Measurements from ENCODE around the gene MARK2. TPM values are rescaled to one million over a fixed set of nuclear protein-coding genes. Genes with fewer than 3 reads are reported as not detected.
A peak's percentile ranks its signal among the peaks of the same experiment; 100 is the strongest.
"Not testable (repeated sequence)": the region's sequence is repeated elsewhere in the genome, so short reads cannot be mapped to it uniquely, and the experiment has no call there.

The MARK2 gene
- total RNA-seq, 1 donor from 2014 or later, result 35.8 TPM

- intact Hi-C loops (cut with DNase I), result loop anchor here (10.0 kb wide), 1 partner anchor 309 kb away; no protein-coding TSS in a partner anchor
Measured at GRCh38 chr11:63845911-63846310, 7.0 kb downstream of the MARK2 start.

GRCh38 chr11:63846897-63847296, 8.0 kb downstream of the MARK2 start:
- DNase-seq (no peak), ATAC-seq (ENCODE audit: poor library complexity) (no peak)
- intact Hi-C loops (cut with DNase I), result loop anchor here (10.0 kb wide), 1 partner anchor 308 kb away; no protein-coding TSS in a partner anchor

More at GRCh38 chr11:63845911-63846310, 7.0 kb downstream of the MARK2 start:
- ATAC-seq (ENCODE audit: poor library complexity) (no peak), DNase-seq (no peak)

- DNase-seq, result no peak
- ATAC-seq (ENCODE audit: poor library complexity), result no peak
- intact Hi-C loops (cut with DNase I), result loop anchor here (10.0 kb wide), 1 partner anchor 307 kb away; no protein-coding TSS in a partner anchor
Measured at GRCh38 chr11:63847363-63847762, 8.5 kb downstream of the MARK2 start.

GRCh38 chr11:63849691-63850090, 10.8 kb downstream of the MARK2 start:
- intact Hi-C loops (cut with DNase I), result loop anchor here (10.0 kb wide), 1 partner anchor 305 kb away; no protein-coding TSS in a partner anchor
- no peak for ATAC-seq (ENCODE audit: poor library complexity)
- no peak for DNase-seq

GRCh38 chr11:63850920-63851319, 12.0 kb downstream of the MARK2 start:
- no peak for ATAC-seq (ENCODE audit: poor library complexity)
- intact Hi-C loops (cut with DNase I), result no loop called here
- no peak for DNase-seq

- no peak for DNase-seq
- no peak for ATAC-seq (ENCODE audit: poor library complexity)
- intact Hi-C loops (cut with DNase I), result no loop called here
Measured at GRCh38 chr11:63851364-63851763, 12.5 kb downstream of the MARK2 start.

- intact Hi-C loops (cut with DNase I), result no loop called here
- ATAC-seq (ENCODE audit: poor library complexity), result no peak
- no peak for DNase-seq
Measured at GRCh38 chr11:63853476-63853875, 14.6 kb downstream of the MARK2 start.

GRCh38 chr11:63854696-63855095, 15.8 kb downstream of the MARK2 start:
- DNase-seq (no peak), ATAC-seq (ENCODE audit: poor library complexity) (no peak)
- intact Hi-C loops (cut with DNase I), result no loop called here

GRCh38 chr11:63855975-63856374, 17.1 kb downstream of the MARK2 start:
- intact Hi-C loops (cut with DNase I), result no loop called here
- DNase-seq (no peak), ATAC-seq (ENCODE audit: poor library complexity) (no peak)

- intact Hi-C loops (cut with DNase I), result no loop called here
- ATAC-seq (ENCODE audit: poor library complexity), result peak; percentile 67
- peak; percentile 61 for DNase-seq
Measured at GRCh38 chr11:63858628-63859550, 20.0 kb downstream of the MARK2 start.

- no peak for ATAC-seq (ENCODE audit: poor library complexity)
- DNase-seq, result no peak
- intact Hi-C loops (cut with DNase I), result no loop called here
Measured at GRCh38 chr11:63862923-63863322, 24.0 kb downstream of the MARK2 start.

- intact Hi-C loops (cut with DNase I); DNase-seq; ATAC-seq (ENCODE audit: poor library complexity): not testable (repeated sequence)
Measured at GRCh38 chr11:63863620-63864019, 24.7 kb downstream of the MARK2 start.

GRCh38 chr11:63866211-63866610, 27.3 kb downstream of the MARK2 start:
- peak; percentile 62 for DNase-seq

GRCh38 chr11:63867511-63867910, 28.6 kb downstream of the MARK2 start:
- ATAC-seq (ENCODE audit: poor library complexity) (no peak), DNase-seq (no peak)
- intact Hi-C loops (cut with DNase I), result no loop called here

More at GRCh38 chr11:63866211-63866610, 27.3 kb downstream of the MARK2 start:
- intact Hi-C loops (cut with DNase I), result no loop called here
- no peak for ATAC-seq (ENCODE audit: poor library complexity)

GRCh38 chr11:63868399-63869064, 29.6 kb downstream of the MARK2 start:
- ATAC-seq (ENCODE audit: poor library complexity), result no peak
- no peak for DNase-seq
- intact Hi-C loops (cut with DNase I), result no loop called here

GRCh38 chr11:63869171-63869591, 30.3 kb downstream of the MARK2 start:
- intact Hi-C loops (cut with DNase I), result no loop called here

GRCh38 chr11:63869683-63870082, 30.8 kb downstream of the MARK2 start:
- intact Hi-C loops (cut with DNase I), result no loop called here
- ATAC-seq (ENCODE audit: poor library complexity) (no peak), DNase-seq (no peak)

More at GRCh38 chr11:63869171-63869591, 30.3 kb downstream of the MARK2 start:
- ATAC-seq (ENCODE audit: poor library complexity) (no peak), DNase-seq (no peak)

GRCh38 chr11:63870351-63871140, 31.6 kb downstream of the MARK2 start:
- no peak for DNase-seq
- ATAC-seq (ENCODE audit: poor library complexity), result no peak
- intact Hi-C loops (cut with DNase I), result no loop called here
